ENCODE measurements around the gene ANKRD24. TPM values are rescaled to one million over a fixed set of nuclear protein-coding genes. Genes with fewer than 3 reads are reported as not detected.
"Not testable (repeated sequence)": the region's sequence is repeated elsewhere in the genome, so short reads cannot be mapped to it uniquely, and the experiment has no call there.

ANKRD24 gene
- total RNA-seq, 2 experiments from 2014 or later, result 1.1 to 1.3 TPM

DNA sequence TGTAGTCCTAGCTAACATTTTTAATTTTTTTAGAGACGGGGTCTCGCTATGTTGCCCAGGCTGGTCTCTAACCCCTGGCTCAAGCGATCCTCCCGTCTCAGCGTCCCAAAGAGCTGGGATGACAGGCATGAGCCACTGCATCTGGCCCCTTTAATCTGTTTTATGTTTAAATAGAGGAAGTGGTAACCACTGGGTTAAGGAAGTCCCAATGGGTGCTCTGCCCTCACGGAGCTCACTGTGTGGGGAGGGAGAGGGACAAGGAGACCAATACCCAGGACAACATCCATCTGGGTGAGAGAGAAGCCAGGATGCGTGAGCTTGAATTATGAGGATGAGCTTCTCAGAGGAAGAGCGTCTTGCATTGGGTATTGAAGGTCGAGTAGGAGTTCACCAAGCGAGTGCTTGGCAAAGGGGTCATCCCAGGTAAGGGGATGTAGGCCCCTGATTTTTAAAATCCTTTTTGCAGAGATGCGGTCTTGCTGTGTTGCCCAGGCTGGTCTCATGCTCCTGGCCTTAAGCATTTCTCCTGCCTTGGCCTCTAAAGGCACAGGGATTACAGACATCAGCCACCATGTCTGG, 78.2 kb downstream of the ANKRD24 start:
- DNase-seq, result no peak
- H3K36me3 Mint-ChIP-seq (ENCODE audit: low read depth), result peaks cover 47% of the 10 kb centered on the region
- H3K4me1 Mint-ChIP-seq, result peaks cover 10% of the 10 kb centered on the region
- no peak overlapping the region for H3K27ac Mint-ChIP-seq
- intact Hi-C loops (cut with DNase I, micrococcal nuclease), result no loop called here
- no peaks in the 10 kb centered on the region for H3K27me3 Mint-ChIP-seq
- H3K9me3 Mint-ChIP-seq (ENCODE audit: low read depth), result peaks cover 1% of the 10 kb centered on the region
- ChIA-PET POLR2A (no interaction called here), CTCF (interaction anchor here (0.8 kb wide), 1 partner anchor 92 kb away, joined by 5 read pairs; no protein-coding TSS in a partner anchor)
- no peak overlapping the region for H3K4me3 Mint-ChIP-seq
- ATAC-seq, result no peak

DNA sequence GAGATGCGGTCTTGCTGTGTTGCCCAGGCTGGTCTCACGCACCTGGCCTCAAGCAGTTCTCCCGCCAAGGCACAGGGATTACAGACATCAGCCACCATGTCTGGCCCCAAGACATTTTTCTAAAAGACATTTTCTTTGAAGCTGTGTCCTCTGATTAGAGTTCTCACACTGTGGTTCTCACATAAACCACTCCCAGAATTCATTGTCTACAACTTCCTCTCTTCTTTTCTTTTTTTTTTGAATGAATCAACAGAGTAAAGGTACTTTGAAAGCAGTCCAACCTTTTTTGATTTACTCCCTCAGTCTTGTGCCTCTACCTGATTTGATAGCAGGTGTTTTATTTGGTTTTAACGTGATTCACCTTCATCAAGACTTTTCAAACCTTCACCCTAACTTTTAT, 82.3 kb downstream of the ANKRD24 start:
- H3K4me3 Mint-ChIP-seq, result no peak overlapping the region
- H3K27ac Mint-ChIP-seq, result peak overlapping the region; percentile 72
- peaks cover 49% of the 10 kb centered on the region for H3K36me3 Mint-ChIP-seq (ENCODE audit: low read depth)
- ChIA-PET CTCF (interaction anchor here (0.6 to 3.6 kb wide), 3 partner anchors 9 to 119 kb away, joined by 3 to 11 read pairs (median 4); no protein-coding TSS in a partner anchor), POLR2A (interaction anchor here (0.7 kb wide), 2 partner anchors 143 to 144 kb away, joined by 3 to 10 read pairs; no protein-coding TSS in a partner anchor)
- ATAC-seq (no peak), DNase-seq (no peak)
- H3K4me1 Mint-ChIP-seq, result peaks cover 14% of the 10 kb centered on the region
- H3K9me3 Mint-ChIP-seq (ENCODE audit: low read depth), result no peaks in the 10 kb centered on the region
- H3K27me3 Mint-ChIP-seq, result no peaks in the 10 kb centered on the region
- intact Hi-C loops (cut with DNase I, micrococcal nuclease), result loop anchor here in 1 of 2 experiments (5.0 kb wide), 1 partner anchor 37 kb away; the partner anchor contains the start of genes FSD1 and TMIGD2

- H3K9me3 Mint-ChIP-seq (ENCODE audit: low read depth), result no peaks in the 10 kb centered on the region
- intact Hi-C loops (cut with DNase I, micrococcal nuclease), result loop anchor here in 1 of 2 experiments (5.0 kb wide), 1 partner anchor 36 kb away; the partner anchor contains the start of genes FSD1 and TMIGD2
- ATAC-seq, result no peak
- CTCF ChIA-PET, result interaction anchor here (0.6 to 4.4 kb wide), 25 partner anchors 10 to 259 kb away, joined by 3 to 52 read pairs (median 4); partner anchors contain the start of genes CHAF1A, HDGFL2, MPND and YJU2
- POLR2A ChIA-PET, result interaction anchor here (0.5 to 1.5 kb wide), 6 partner anchors 32 to 134 kb away, joined by 3 to 13 read pairs (median 5); partner anchors contain the start of genes MPND and SH3GL1
- no peaks in the 10 kb centered on the region for H3K27me3 Mint-ChIP-seq
- no peak overlapping the region for H3K27ac Mint-ChIP-seq
- H3K4me1 Mint-ChIP-seq, result peaks cover 14% of the 10 kb centered on the region
- peaks cover 44% of the 10 kb centered on the region for H3K36me3 Mint-ChIP-seq (ENCODE audit: low read depth)
- no peak overlapping the region for H3K4me3 Mint-ChIP-seq
- DNase-seq, result no peak
Measured at GRCh38 chr19:4266253-4267000, 83.9 kb downstream of the ANKRD24 start.

GRCh38 chr19:4267101-4267900, 84.8 kb downstream of the ANKRD24 start:
- peak overlapping the region; percentile 9 for H3K27ac Mint-ChIP-seq
- POLR2A ChIA-PET, result interaction anchor here (0.5 to 1.5 kb wide), 8 partner anchors 31 to 133 kb away, joined by 3 to 9 read pairs (median 3); partner anchors contain the start of genes MPND, SH3GL1 and STAP2
- H3K27me3 Mint-ChIP-seq, result no peaks in the 10 kb centered on the region
- ATAC-seq, result peak; percentile 81
- peaks cover 47% of the 10 kb centered on the region for H3K36me3 Mint-ChIP-seq (ENCODE audit: low read depth)
- CTCF ChIA-PET, result interaction anchor here (0.5 to 4.4 kb wide), 31 partner anchors 10 to 1040 kb away, joined by 3 to 52 read pairs (median 4); partner anchors contain the start of genes CHAF1A, EBI3, HDGFL2 and MPND
- intact Hi-C loops (cut with DNase I, micrococcal nuclease), result loop anchor here (1.0 to 5.0 kb wide), 5 partner anchors 35 to 258 kb away; partner anchors contain the start of genes FSD1 (in 1 of the 2), SH3GL1 (in 1 of the 2) and TMIGD2 (in 1 of the 2)
- H3K4me1 Mint-ChIP-seq, result peaks cover 14% of the 10 kb centered on the region
- no peaks in the 10 kb centered on the region for H3K9me3 Mint-ChIP-seq (ENCODE audit: low read depth)
- DNase-seq, result peak; percentile 83
- no peak overlapping the region for H3K4me3 Mint-ChIP-seq

DNA sequence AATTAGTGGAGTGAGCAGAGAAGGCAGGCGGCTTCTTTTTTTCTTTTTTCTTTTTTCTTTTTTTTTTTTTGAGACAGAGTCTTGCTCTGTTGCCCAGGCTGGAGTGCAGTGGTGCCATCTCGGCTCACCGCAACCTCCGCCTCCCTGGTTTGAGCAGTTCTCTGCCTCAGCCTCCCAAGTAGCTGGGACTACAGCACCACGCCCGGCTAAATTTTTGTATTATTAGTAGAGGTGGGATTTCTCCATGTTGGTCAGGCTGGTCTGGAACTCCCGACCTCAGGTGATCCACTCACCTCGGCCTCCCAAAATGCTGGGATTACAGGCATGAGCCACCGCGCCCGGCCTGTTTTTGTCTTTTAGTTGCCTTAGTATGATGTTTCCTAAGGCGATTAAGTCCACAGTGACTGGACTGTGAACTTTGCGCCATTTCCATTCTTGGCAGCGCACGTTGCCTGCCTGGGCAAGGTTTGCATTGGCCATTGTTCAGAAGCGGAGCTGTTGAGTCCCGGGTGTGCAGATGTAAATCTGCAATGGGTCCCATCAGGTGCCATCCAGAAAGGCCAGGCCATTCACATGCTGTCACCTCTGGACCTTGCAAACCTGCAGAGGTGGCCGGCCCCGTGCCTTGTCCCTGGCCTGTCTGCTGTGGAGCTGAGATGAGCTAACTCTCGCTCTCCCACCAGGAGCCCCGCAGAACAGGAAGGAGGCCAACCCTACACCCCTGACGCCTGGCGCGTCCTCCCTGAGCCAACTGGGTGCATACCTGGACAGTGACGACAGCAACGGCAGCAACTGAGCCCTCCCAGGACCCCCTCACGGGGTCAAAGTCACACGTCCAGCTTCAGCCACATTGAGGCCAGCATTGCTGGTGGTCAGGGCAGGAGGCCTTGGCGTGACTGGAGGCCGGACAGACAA, 85.7 kb downstream of the ANKRD24 start:
- DNase-seq (no peak), ATAC-seq (no peak)
- ChIA-PET POLR2A (interaction anchor here (0.7 to 1.2 kb wide), 3 partner anchors 30 to 102 kb away, joined by 3 read pairs; partner anchors contain the start of gene STAP2), CTCF (interaction anchor here (0.6 to 4.4 kb wide), 15 partner anchors 10 to 1041 kb away, joined by 3 to 52 read pairs (median 5); partner anchors contain the start of genes EBI3, MPND and TMIGD2)
- Mint-ChIP-seq H3K27me3 (no peaks in the 10 kb centered on the region), H3K36me3 (ENCODE audit: low read depth) (peaks cover 46% of the 10 kb centered on the region), H3K4me3 (no peak overlapping the region), H3K9me3 (ENCODE audit: low read depth) (no peaks in the 10 kb centered on the region), H3K4me1 (peaks cover 14% of the 10 kb centered on the region), H3K27ac (no peak overlapping the region)
- intact Hi-C loops (cut with DNase I, micrococcal nuclease), result loop anchor here (1.0 to 5.0 kb wide), 5 partner anchors 34 to 257 kb away; partner anchors contain the start of genes FSD1 (in 1 of the 2), SH3GL1 (in 1 of the 2) and TMIGD2 (in 1 of the 2)

DNA sequence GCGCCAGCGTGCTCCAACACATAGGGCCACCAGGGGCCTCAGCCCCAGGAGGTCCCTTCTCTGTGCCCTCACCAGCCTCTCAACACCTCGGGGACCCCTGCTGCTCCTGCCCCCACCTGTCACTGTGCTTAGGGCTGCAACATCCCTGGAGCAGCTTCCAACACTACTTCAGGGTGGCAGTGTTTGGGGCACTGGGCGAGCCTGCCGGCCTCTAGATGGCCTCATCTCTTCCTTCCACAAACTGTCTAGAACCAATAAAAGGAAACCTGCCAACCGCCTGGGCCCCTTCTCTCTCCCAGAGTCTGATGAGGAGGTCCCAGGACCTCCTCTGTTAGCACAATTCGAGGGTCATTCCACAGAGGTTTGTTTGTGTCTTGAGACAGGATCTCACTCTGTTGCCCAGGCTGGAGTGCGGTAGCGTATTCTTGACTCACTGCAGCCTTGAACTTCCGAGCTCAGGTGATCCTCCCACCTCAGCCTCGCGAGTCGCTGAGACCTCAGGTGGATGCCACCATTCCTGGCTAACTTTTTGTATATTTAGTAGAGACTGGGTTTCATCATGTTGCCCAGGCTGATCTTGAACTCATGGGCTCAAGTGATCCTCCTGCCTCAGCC, 86.4 kb downstream of the ANKRD24 start:
- peaks cover 11% of the 10 kb centered on the region for H3K4me1 Mint-ChIP-seq
- H3K4me3 Mint-ChIP-seq, result no peak overlapping the region
- no peaks in the 10 kb centered on the region for H3K9me3 Mint-ChIP-seq (ENCODE audit: low read depth)
- ChIA-PET POLR2A (no interaction called here), CTCF (interaction anchor here (0.9 to 4.4 kb wide), 6 partner anchors 9 to 84 kb away, joined by 3 to 52 read pairs (median 5); partner anchors contain the start of gene TMIGD2)
- DNase-seq, result no peak
- ATAC-seq, result no peak
- intact Hi-C loops (cut with DNase I, micrococcal nuclease), result loop anchor here in 1 of 2 experiments (5.0 kb wide), 1 partner anchor 33 kb away; the partner anchor contains the start of genes FSD1 and TMIGD2
- H3K27ac Mint-ChIP-seq, result no peak overlapping the region
- H3K27me3 Mint-ChIP-seq, result no peaks in the 10 kb centered on the region
- peaks cover 39% of the 10 kb centered on the region for H3K36me3 Mint-ChIP-seq (ENCODE audit: low read depth)

GRCh38 chr19:4272894-4273293, 90.4 kb downstream of the ANKRD24 start:
- no peak for ATAC-seq
- intact Hi-C loops (cut with DNase I, micrococcal nuclease), result no loop called here

DNA sequence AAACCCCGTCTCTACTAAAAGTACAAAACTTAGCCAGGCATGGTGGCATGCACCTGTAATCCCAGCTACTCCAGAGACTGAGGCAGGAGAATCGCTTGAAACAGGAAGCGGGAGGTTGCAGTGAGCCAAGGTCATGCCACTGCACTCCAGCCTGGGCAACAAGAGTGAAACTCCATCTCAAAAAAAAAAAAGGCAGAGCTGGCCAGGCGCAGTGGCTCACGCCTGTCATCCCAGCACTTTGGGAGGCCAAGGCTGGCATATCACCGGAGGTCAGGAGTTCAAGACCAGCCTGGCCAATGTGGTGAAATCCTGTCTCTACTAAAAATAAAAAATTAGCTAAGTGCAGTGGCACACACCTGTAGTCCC, 91.8 kb downstream of the ANKRD24 start:
- H3K27ac Mint-ChIP-seq; intact Hi-C loops (cut with DNase I, micrococcal nuclease); H3K36me3 Mint-ChIP-seq (ENCODE audit: low read depth); H3K4me1 Mint-ChIP-seq; POLR2A ChIA-PET; DNase-seq; H3K27me3 Mint-ChIP-seq; H3K4me3 Mint-ChIP-seq; ATAC-seq; H3K9me3 Mint-ChIP-seq (ENCODE audit: low read depth): not testable (repeated sequence)
- CTCF ChIA-PET, result interaction anchor here (0.6 kb wide), 1 partner anchor 314 kb away, joined by 5 read pairs; no protein-coding TSS in a partner anchor

More at GRCh38 chr19:4272894-4273293, 90.4 kb downstream of the ANKRD24 start:
- no peaks in the 10 kb centered on the region for H3K4me1 Mint-ChIP-seq
- DNase-seq, result no peak
- H3K27me3 Mint-ChIP-seq, result peaks cover 2% of the 10 kb centered on the region
- no peak overlapping the region for H3K4me3 Mint-ChIP-seq
- H3K27ac Mint-ChIP-seq, result no peak overlapping the region
- ChIA-PET CTCF (interaction anchor here (1.2 kb wide), 1 partner anchor 10 kb away, joined by 3 read pairs; no protein-coding TSS in a partner anchor), POLR2A (no interaction called here)
- H3K9me3 Mint-ChIP-seq (ENCODE audit: low read depth), result no peaks in the 10 kb centered on the region
- peaks cover 14% of the 10 kb centered on the region for H3K36me3 Mint-ChIP-seq (ENCODE audit: low read depth)

Measured in activated CD4-positive, alpha-beta T cell treated with anti-CD3 and anti-CD28 coated beads for 36 hours (primary cell).